Measurements from ENCODE around the gene GNAS. TPM values are rescaled to one million over a fixed set of nuclear protein-coding genes. Genes with fewer than 3 reads are reported as not detected.
"Not testable (repeated sequence)": the region's sequence is repeated elsewhere in the genome, so short reads cannot be mapped to it uniquely, and the experiment has no call there.

GNAS gene
- total and polyA plus RNA-seq, 10 donors = 722 to 854 (median 770) TPM

DNA sequence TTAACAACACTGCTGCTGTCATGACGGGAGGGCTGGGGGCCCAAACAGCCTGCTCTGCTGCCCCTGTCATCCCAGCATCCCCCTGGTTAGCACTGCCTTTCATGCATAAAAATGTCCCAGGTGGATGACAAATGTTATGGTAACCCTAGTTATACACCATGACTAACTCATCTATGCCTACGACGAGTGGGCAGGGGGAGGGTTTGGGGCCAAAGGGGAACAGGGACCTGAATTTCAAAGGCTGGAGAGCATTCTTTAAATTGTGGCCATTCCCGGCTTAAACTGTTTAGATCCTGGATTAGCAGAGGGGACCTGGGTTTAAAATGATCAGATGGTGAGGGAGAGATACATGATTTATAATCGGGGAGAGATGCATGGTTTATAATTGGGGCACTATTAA is 26.2 kb upstream of the GNAS start:
- Histone ChIP-seq H3K27ac (no peak overlapping the region), H3K9me3 (no peaks in the 10 kb centered on the region), H3K4me3 (no peak overlapping the region), H3K4me1 (no peaks in the 10 kb centered on the region), H3K27me3 (replicated peaks in 1 of 7) (no peaks in the 10 kb centered on the region), H3K36me3 (no peaks in the 10 kb centered on the region)
- TF ChIP-seq POLR2AphosphoS5 (IDR thresholded peaks at IDR 0.05) (no peak), POLR2A (IDR thresholded peaks at IDR 0.05) (no peak)
- TF ChIP-seq, protein P1, sequence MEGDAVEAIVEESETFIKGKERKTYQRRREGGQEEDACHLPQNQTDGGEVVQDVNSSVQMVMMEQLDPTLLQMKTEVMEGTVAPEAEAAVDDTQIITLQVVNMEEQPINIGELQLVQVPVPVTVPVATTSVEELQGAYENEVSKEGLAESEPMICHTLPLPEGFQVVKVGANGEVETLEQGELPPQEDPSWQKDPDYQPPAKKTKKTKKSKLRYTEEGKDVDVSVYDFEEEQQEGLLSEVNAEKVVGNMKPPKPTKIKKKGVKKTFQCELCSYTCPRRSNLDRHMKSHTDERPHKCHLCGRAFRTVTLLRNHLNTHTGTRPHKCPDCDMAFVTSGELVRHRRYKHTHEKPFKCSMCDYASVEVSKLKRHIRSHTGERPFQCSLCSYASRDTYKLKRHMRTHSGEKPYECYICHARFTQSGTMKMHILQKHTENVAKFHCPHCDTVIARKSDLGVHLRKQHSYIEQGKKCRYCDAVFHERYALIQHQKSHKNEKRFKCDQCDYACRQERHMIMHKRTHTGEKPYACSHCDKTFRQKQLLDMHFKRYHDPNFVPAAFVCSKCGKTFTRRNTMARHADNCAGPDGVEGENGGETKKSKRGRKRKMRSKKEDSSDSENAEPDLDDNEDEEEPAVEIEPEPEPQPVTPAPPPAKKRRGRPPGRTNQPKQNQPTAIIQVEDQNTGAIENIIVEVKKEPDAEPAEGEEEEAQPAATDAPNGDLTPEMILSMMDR (IDR thresholded peaks at IDR 0.05 in 8 of 11, conservative IDR thresholded peaks at IDR 0.05 in 3 of 11) = no peak
- 86 to 90% (median 87%) methylated on average over 5 of the region's 5 CpGs for WGBS, 5 donors
- intact Hi-C loops (cut with DNase I; ENCODE audit: low total_unique reads) = no loop called here
- no peak for DNase-seq

DNA sequence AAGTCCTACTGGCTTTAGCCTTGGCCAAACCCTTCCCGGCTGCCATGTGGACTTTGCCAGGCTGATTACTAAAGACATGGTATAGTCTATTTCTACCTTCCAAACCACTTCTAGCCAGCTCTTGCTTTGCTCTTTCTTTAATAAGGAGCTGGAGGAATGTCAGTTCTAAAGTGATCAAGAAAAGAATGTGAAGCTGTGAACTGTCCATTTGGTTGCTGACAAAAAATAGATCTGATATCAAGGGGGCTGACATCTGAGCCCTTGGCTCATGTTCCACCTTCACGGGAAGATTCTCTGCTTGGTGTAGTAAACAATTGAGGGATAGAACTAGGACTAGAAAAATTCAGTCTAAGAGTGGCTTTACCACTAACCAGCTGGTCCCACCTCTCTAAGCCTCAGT is 24.4 kb upstream of the GNAS start:
- Histone ChIP-seq H3K27ac (no peak overlapping the region), H3K4me3 (no peak overlapping the region), H3K36me3 (no peaks in the 10 kb centered on the region), H3K9me3 (no peaks in the 10 kb centered on the region), H3K27me3 (replicated peaks in 1 of 7) (peaks cover 0 to 10% (median 0%) of the 10 kb centered on the region in 7 donors), H3K4me1 (no peaks in the 10 kb centered on the region)
- DNase-seq = no peak
- intact Hi-C loops (cut with DNase I; ENCODE audit: low total_unique reads) = no loop called here
- 90 to 95% (median 93%) methylated on average over 2 of the region's 2 CpGs for WGBS, 5 donors
- TF ChIP-seq POLR2A (IDR thresholded peaks at IDR 0.05) = no peak
- TF ChIP-seq, protein P1 (IDR thresholded peaks at IDR 0.05 in 8 of 11, conservative IDR thresholded peaks at IDR 0.05 in 3 of 11) = no peak
- TF ChIP-seq POLR2AphosphoS5 (IDR thresholded peaks at IDR 0.05) = no peak

DNA sequence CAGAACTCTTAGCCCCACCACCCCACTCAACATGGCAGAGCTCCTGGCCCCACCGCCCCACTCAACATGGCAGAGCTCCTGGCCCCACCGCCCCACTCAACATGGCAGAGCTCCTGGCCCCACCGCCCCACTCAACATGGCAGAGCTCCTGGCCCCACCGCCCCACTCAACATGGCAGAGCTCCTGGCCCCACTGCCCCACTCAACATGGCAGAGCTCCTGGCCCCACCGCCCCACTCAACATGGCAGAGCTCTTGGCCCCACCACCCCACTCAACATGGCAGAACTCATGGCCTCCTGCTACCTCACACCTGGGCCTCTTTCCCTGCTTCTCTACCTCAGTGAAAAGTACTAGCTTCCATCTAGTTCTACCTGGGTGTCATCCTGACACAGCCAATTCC is 23.7 kb upstream of the GNAS start:
- 96 to 100% (median 97%) methylated on average over 2 to 5 of the region's 5 CpGs for WGBS, 5 donors
- H3K27me3 ChIP-seq (replicated peaks in 1 of 7) = peaks cover 0 to 13% (median 0%) of the 10 kb centered on the region in 7 donors
- intact Hi-C loops (cut with DNase I; ENCODE audit: low total_unique reads); DNase-seq; H3K9me3 ChIP-seq; H3K4me1 ChIP-seq; H3K27ac ChIP-seq; H3K4me3 ChIP-seq; H3K36me3 ChIP-seq: not testable (repeated sequence)

DNA sequence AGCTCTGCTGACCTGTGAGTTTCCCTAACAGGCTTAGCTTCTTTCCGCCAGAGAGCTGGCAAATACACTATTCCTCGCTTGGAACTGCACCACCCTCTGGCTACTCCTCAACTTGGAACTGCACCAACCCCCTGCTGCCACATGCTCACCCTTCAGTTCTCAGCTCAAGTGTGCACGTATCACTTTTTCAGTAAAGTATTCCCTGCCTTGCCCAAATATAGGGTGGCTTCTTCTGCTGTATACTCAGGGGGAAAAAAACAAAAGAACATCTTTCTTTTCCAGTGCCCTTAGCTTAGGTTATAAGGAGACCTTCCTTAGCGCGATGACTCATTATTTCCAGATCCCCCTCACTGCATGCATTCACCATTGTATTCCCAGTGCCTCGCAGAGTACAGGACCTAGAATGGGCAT is 23.0 kb upstream of the GNAS start:
- Histone ChIP-seq H3K4me1 (no peaks in the 10 kb centered on the region), H3K27ac (no peak overlapping the region), H3K4me3 (no peak overlapping the region), H3K9me3 (no peaks in the 10 kb centered on the region), H3K27me3 (replicated peaks in 1 of 7) (peaks cover 0 to 18% (median 0%) of the 10 kb centered on the region in 7 donors), H3K36me3 (no peaks in the 10 kb centered on the region)
- 91 to 93% (median 91%) methylated on average over 6 of the region's 6 CpGs for WGBS, 5 donors
- no peak for DNase-seq
- TF ChIP-seq POLR2AphosphoS5 (IDR thresholded peaks at IDR 0.05) = no peak
- TF ChIP-seq, protein P1 (IDR thresholded peaks at IDR 0.05 in 8 of 11, conservative IDR thresholded peaks at IDR 0.05 in 3 of 11) = no peak
- no peak for TF ChIP-seq POLR2A (IDR thresholded peaks at IDR 0.05)
- intact Hi-C loops (cut with DNase I; ENCODE audit: low total_unique reads) = no loop called here

DNA sequence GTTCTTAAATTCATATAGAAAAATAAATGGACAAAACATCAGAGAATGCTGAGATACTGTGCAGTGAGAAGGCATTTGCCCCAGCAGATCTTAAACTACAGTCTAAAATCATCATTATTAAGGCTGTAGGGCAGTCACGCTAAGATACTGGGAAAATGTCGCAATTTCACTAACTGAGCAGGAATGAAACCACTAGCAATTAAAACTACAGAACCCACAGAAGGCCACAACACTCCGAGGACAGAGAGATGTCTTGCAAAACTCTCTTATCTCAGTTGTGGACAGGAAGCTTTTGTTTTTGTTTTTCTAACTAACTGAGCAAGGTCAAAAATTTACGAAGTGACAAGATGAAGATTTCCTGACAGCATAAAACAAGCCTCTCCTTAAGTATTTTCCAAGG is 20.1 kb upstream of the GNAS start:
- WGBS, 5 donors = 33 to 55% (median 41%) methylated on average over 4 of the region's 4 CpGs
- intact Hi-C loops (cut with DNase I; ENCODE audit: low total_unique reads) = no loop called here

More for the DNA sequence above, 20.1 kb upstream of the GNAS start:
- no peaks in the 10 kb centered on the region for H3K9me3 ChIP-seq
- H3K4me1 ChIP-seq = no peaks in the 10 kb centered on the region
- no peak for DNase-seq
- no peak overlapping the region for H3K27ac ChIP-seq
- no peak for TF ChIP-seq POLR2A (IDR thresholded peaks at IDR 0.05)
- TF ChIP-seq, protein P1 (IDR thresholded peaks at IDR 0.05 in 8 of 11, conservative IDR thresholded peaks at IDR 0.05 in 3 of 11) = no peak
- TF ChIP-seq POLR2AphosphoS5 (IDR thresholded peaks at IDR 0.05) = no peak
- H3K36me3 ChIP-seq = no peaks in the 10 kb centered on the region
- H3K27me3 ChIP-seq (replicated peaks in 1 of 7) = peaks cover 0 to 35% (median 0%) of the 10 kb centered on the region in 7 donors
- no peak overlapping the region for H3K4me3 ChIP-seq
